HCT116 (cell line): Measurements from ENCODE around the gene SNED1. TPM values are rescaled to one million over a fixed set of nuclear protein-coding genes. Genes with fewer than 3 reads are reported as not detected.

Source experiments
- ATAC-seq: fragments of 200-7000 bp; cut with Tn5 transposase; 2 replicates; pipeline ENCODE4 v1.9.1; 2020; ENCODE audit warnings: mild to moderate bottlenecking, moderate library complexity
- BruUV-seq: library from RNA; stranded (reverse); fragments of 400-500 nt; replicated peaks from 2 replicates; lab custom pipeline; 2021; lab: Mats Ljungman, UMichigan
- CTCF ChIA-PET: fragments of 300-600 bp; sonication (Branson Sonifier 250); formaldehyde crosslinking; loops from one replicate; lab custom pipeline; 2021; ENCODE audit warnings: antibody characterized with exemption; lab: Charles Lee
- POLR2A ChIA-PET: fragments of 300-600, 350-600 bp; sonication (Branson Sonifier 250); formaldehyde crosslinking; loops from one replicate; lab custom pipeline; 2021; ENCODE audit warnings: antibody characterized with exemption; lab: Charles Lee
- RAD21 ChIA-PET, 2 experiments: fragments of 300-600 bp; sonication (Branson Sonifier 250); formaldehyde crosslinking; loops; one replicate each; lab custom pipeline; 2023; ENCODE audit warnings: low total read pairs in 2 of 2; ENCODE audit not compliant: uncharacterized antibody in 2 of 2, unreplicated experiment in 2 of 2, low non-redundant PET in 1 of 2; lab: Charles Lee
- DNase-seq: peaks from one replicate; pipeline ENCODE4 v3.0.0-alpha.2; 2010; ENCODE audit warnings: low read depth, low spot score
- H2AFZ ChIP-seq: fragments of 200-600 bp; shearing (Covaris generic), sonication (generic); 2 replicates; pipeline ENCODE4 v1.6.1; 2017; ENCODE audit warnings: low read depth, mixed run types, mixed read lengths, antibody characterized with exemption, low read length; ENCODE audit not compliant: poor library complexity, severe bottlenecking
- H3K27ac ChIP-seq: 2 replicates; pipeline ENCODE4 v1.5.1; 2012; ENCODE audit warnings: low read depth, low read length
- H3K27me3 ChIP-seq: fragments of 200-600 bp; sonication (generic); 2 replicates; pipeline ENCODE4 v1.6.1; 2016; ENCODE audit warnings: mixed run types, low read length, mixed read lengths; ENCODE audit not compliant: insufficient read depth
- H3K36me3 ChIP-seq, 2 experiments: fragments of 200-500 bp in 1 of 2; fragments of 200-600 bp in 1 of 2; sonication (Bioruptor generic) in 1 of 2; sonication (generic) in 1 of 2; 2 replicates each; pipeline versions ENCODE4 v1.5.1 to v1.6.1; 2014 to 2016; ENCODE audit warnings: low read length in 2 of 2, inconsistent platforms in 1 of 2, mixed read lengths in 1 of 2, mixed run types in 1 of 2; ENCODE audit not compliant: insufficient read depth in 2 of 2, control insufficient read depth in 1 of 2
- H3K4me1 ChIP-seq, 2 experiments: fragments of 200-600 bp in 1 of 2; sonication (generic) in 1 of 2; 2 replicates each; pipeline versions ENCODE4 v1.5.1 to v1.6.1; 2012 to 2017; ENCODE audit warnings: low read length in 2 of 2, inconsistent platforms in 1 of 2, mild to moderate bottlenecking in 1 of 2, mixed read lengths in 1 of 2, mixed run types in 1 of 2, moderate library complexity in 1 of 2; ENCODE audit not compliant: insufficient read depth in 2 of 2, control insufficient read depth in 1 of 2
- H3K4me2 ChIP-seq: fragments of 200-600 bp; sonication (generic); 2 replicates; pipeline ENCODE4 v1.6.1; 2017; ENCODE audit warnings: mixed run types, low read length, mixed read lengths
- H3K4me3 ChIP-seq, 2 experiments: fragments of 200-600 bp in 1 of 2; sonication (generic) in 1 of 2; replicated peaks in 1 of 2; 2 replicates each; pipeline ENCODE4 v1.5.1; 2011 to 2016; ENCODE audit warnings: low read length in 2 of 2, control low read depth in 1 of 2, low read depth in 1 of 2, mild to moderate bottlenecking in 1 of 2, mixed read lengths in 1 of 2, mixed run types in 1 of 2
- H3K79me2 ChIP-seq: fragments of 200-600 bp; sonication (generic); 2 replicates; pipeline ENCODE4 v1.6.1; 2017; ENCODE audit warnings: mild to moderate bottlenecking, mixed run types, low read length, moderate library complexity, mixed read lengths; ENCODE audit not compliant: insufficient read depth
- H3K9ac ChIP-seq: fragments of 200-600 bp; sonication (generic); 2 replicates; pipeline ENCODE4 v1.6.1; 2016; ENCODE audit warnings: low read length, mixed read lengths
- H3K9me2 ChIP-seq: fragments of 200-600 bp; sonication (generic), shearing (Covaris generic); 2 replicates; pipeline ENCODE4 v1.6.1; 2017; ENCODE audit warnings: mixed run types, mild to moderate bottlenecking, moderate library complexity; ENCODE audit not compliant: insufficient read depth
- H3K9me3 ChIP-seq, 2 experiments: fragments of 200-500 bp in 1 of 2; fragments of 200-600 bp in 1 of 2; sonication (Bioruptor generic) in 1 of 2; sonication (generic) in 1 of 2; 2 replicates each; pipeline ENCODE4 v1.6.1; 2014 to 2017; ENCODE audit warnings: low read length in 2 of 2, mixed read lengths in 2 of 2, inconsistent platforms in 1 of 2, low read depth in 1 of 2, mild to moderate bottlenecking in 1 of 2, mixed run types in 1 of 2, moderate library complexity in 1 of 2; ENCODE audit not compliant: control insufficient read depth in 1 of 2, insufficient read depth in 1 of 2
- H4K20me1 ChIP-seq: fragments of 200-600 bp; sonication (generic), shearing (Covaris generic); 2 replicates; pipeline ENCODE4 v1.6.1; 2017; ENCODE audit warnings: mixed run types, mild to moderate bottlenecking, moderate library complexity; ENCODE audit not compliant: insufficient read depth
- CBX3 ChIP-seq: IDR thresholded peaks from 2 replicates; pipeline ENCODE4 v1.6.1; 2012; ENCODE audit warnings: low read depth
- CEBPB ChIP-seq: IDR thresholded peaks from 2 replicates; pipeline ENCODE4 v1.6.1; 2012; ENCODE audit warnings: low read depth
- EGR1 ChIP-seq: IDR thresholded peaks from 2 replicates; pipeline ENCODE4 v1.6.1; 2012; ENCODE audit warnings: low read depth
- ELF1 ChIP-seq: IDR thresholded peaks from 2 replicates; pipeline ENCODE4 v1.6.1; 2012; ENCODE audit warnings: low read depth, borderline replicate concordance
- EZH2 ChIP-seq: fragments of 200-600 bp; sonication (generic); IDR thresholded peaks from 2 replicates; pipeline ENCODE4 v1.6.1; 2017; ENCODE audit warnings: antibody characterized with exemption, mixed run types
- EZH2phosphoT487 ChIP-seq: fragments of 200-600 bp; IDR thresholded peaks from 2 replicates; pipeline ENCODE4 v1.6.1; 2018; ENCODE audit warnings: antibody characterized with exemption, borderline replicate concordance
- FOSL1 ChIP-seq: IDR thresholded peaks from 2 replicates; pipeline ENCODE4 v1.6.1; 2012; ENCODE audit warnings: low read depth
- JUND ChIP-seq: IDR thresholded peaks from 2 replicates; pipeline ENCODE4 v1.6.1; 2012
- POLR2AphosphoS5 ChIP-seq: IDR thresholded peaks from 2 replicates; pipeline ENCODE4 v1.6.1; 2011; ENCODE audit warnings: mild to moderate bottlenecking, low read depth, low read length, moderate library complexity
- RAD21 ChIP-seq: IDR thresholded peaks from 2 replicates; pipeline ENCODE4 v1.6.1; 2012; ENCODE audit warnings: low read depth, mild to moderate bottlenecking
- SIN3A ChIP-seq: IDR thresholded peaks from 2 replicates; pipeline ENCODE4 v1.6.1; 2012; ENCODE audit warnings: low read depth
- SRF ChIP-seq: IDR thresholded peaks from 2 replicates; pipeline ENCODE4 v1.6.1; 2012; ENCODE audit warnings: low read depth
- TCF7L2 ChIP-seq: IDR thresholded peaks from 2 replicates; pipeline ENCODE4 v1.7.0; 2011; ENCODE audit warnings: borderline replicate concordance, inconsistent platforms; ENCODE audit not compliant: insufficient read depth, insufficient read length; ENCODE audit errors: extremely low read depth
- YY1 ChIP-seq: IDR thresholded peaks from 2 replicates; pipeline ENCODE4 v1.6.1; 2011; ENCODE audit warnings: low read length, low read depth, moderate library complexity, mild to moderate bottlenecking; ENCODE audit not compliant: insufficient replicate concordance; ENCODE audit errors: extremely low read depth
- ZFX ChIP-seq: fragments of 450-650 bp; IDR thresholded peaks from 2 replicates; pipeline ENCODE4 v1.6.1; 2017
- intact Hi-C: fragments of 100-400 bp; cut with micrococcal nuclease; formaldehyde crosslinking; loops from 2 replicates; pipeline ENCODE4 v1.10.0; 2022
- total RNA-seq: library from RNA; stranded (reverse); gene quantifications from one replicate; pipeline ENCODE4 v1.2.1, GENCODE V29; 2021; ENCODE audit not compliant: unreplicated experiment
- TF ChIP-seq, protein P1 (sequence below): IDR thresholded peaks from 2 replicates; pipeline ENCODE4 v1.6.1; 2011; ENCODE audit warnings: mild to moderate bottlenecking, low read length, moderate library complexity; ENCODE audit not compliant: insufficient replicate concordance; ENCODE audit errors: extremely low read depth
- TF ChIP-seq, protein P2 (sequence below): IDR thresholded peaks from 2 replicates; pipeline ENCODE4 v1.6.1; 2012; ENCODE audit warnings: low read depth
- TF ChIP-seq, protein P3 (sequence below), 3 experiments: fragments of 200-600 bp in 1 of 3; sonication (generic) in 1 of 3; IDR thresholded peaks in 2 of 3; conservative IDR thresholded peaks in 1 of 3; 2 replicates each; pipeline ENCODE4 v1.5.1; 2012 to 2017; ENCODE audit warnings: low read depth in 2 of 3, low read length in 2 of 3, antibody characterized with exemption in 1 of 3, borderline replicate concordance in 1 of 3, control low read depth in 1 of 3, mild to moderate bottlenecking in 1 of 3, mixed read lengths in 1 of 3, mixed run types in 1 of 3, moderate library complexity in 1 of 3; ENCODE audit not compliant: insufficient read depth in 1 of 3
- TF ChIP-seq, protein P4 (sequence below): IDR thresholded peaks from 2 replicates; pipeline ENCODE4 v1.6.1; 2012
- TF ChIP-seq, protein P5 (sequence below): IDR thresholded peaks from 2 replicates; pipeline ENCODE4 v1.6.1; 2012

SNED1 gene
- total RNA-seq, 1 experiment from 2014 or later, result 9.6 TPM

DNA sequence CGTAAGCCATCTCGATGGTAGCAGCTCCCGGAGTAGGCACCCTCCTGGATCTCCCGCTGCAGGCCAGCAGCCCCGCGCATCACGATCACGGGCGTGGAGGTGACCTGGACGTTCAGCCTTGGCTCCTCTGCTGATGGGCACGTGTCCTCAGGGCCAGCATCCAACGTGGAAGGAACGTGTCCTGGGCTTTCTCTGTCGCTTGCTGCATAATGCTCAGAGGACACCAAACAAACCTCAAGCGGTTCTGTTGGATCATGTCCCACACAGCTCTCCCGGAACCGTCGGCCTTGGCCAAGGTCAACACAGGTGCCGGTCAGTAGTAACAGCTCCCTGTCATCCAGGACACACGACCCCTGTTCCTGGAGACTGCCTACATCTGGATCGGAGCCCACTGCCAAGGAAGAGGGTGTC is 127.8 kb downstream of the SNED1 start:
- no TSS peak for BruUV-seq
- no peak overlapping the region for H3K4me2 ChIP-seq
- no peak for DNase-seq
- no peak overlapping the region for H3K27ac ChIP-seq
- H3K4me1 ChIP-seq, result peaks cover 0 to 6% of the 10 kb centered on the region in 2 experiments; a peak in 1 of 4 replicates
- CTCF ChIA-PET, result no interaction called here
- RAD21 ChIA-PET, result no interaction called here
- H3K9me2 ChIP-seq, result no peaks in the 10 kb centered on the region
- H3K79me2 ChIP-seq, result no peaks in the 10 kb centered on the region
- no peaks in the 10 kb centered on the region; a peak in 1 of 4 replicates for H3K36me3 ChIP-seq
- H3K4me3 ChIP-seq, result no peak overlapping the region
- H2AFZ ChIP-seq, result no peak overlapping the region
- H3K9ac ChIP-seq, result no peak overlapping the region
- TF ChIP-seq EZH2phosphoT487 (no peak), FOSL1 (no peak), ZFX (no peak), SRF (no peak), CBX3 (no peak), YY1 (no peak), RAD21 (no peak), JUND (no peak), ELF1 (no peak), TCF7L2 (no peak), POLR2AphosphoS5 (no peak), SIN3A (no peak), CEBPB (no peak), EGR1 (no peak), EZH2 (no peak)
- TF ChIP-seq, protein P1, sequence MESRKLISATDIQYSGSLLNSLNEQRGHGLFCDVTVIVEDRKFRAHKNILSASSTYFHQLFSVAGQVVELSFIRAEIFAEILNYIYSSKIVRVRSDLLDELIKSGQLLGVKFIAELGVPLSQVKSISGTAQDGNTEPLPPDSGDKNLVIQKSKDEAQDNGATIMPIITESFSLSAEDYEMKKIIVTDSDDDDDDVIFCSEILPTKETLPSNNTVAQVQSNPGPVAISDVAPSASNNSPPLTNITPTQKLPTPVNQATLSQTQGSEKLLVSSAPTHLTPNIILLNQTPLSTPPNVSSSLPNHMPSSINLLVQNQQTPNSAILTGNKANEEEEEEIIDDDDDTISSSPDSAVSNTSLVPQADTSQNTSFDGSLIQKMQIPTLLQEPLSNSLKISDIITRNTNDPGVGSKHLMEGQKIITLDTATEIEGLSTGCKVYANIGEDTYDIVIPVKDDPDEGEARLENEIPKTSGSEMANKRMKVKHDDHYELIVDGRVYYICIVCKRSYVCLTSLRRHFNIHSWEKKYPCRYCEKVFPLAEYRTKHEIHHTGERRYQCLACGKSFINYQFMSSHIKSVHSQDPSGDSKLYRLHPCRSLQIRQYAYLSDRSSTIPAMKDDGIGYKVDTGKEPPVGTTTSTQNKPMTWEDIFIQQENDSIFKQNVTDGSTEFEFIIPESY, result no peak
- TF ChIP-seq, protein P2, sequence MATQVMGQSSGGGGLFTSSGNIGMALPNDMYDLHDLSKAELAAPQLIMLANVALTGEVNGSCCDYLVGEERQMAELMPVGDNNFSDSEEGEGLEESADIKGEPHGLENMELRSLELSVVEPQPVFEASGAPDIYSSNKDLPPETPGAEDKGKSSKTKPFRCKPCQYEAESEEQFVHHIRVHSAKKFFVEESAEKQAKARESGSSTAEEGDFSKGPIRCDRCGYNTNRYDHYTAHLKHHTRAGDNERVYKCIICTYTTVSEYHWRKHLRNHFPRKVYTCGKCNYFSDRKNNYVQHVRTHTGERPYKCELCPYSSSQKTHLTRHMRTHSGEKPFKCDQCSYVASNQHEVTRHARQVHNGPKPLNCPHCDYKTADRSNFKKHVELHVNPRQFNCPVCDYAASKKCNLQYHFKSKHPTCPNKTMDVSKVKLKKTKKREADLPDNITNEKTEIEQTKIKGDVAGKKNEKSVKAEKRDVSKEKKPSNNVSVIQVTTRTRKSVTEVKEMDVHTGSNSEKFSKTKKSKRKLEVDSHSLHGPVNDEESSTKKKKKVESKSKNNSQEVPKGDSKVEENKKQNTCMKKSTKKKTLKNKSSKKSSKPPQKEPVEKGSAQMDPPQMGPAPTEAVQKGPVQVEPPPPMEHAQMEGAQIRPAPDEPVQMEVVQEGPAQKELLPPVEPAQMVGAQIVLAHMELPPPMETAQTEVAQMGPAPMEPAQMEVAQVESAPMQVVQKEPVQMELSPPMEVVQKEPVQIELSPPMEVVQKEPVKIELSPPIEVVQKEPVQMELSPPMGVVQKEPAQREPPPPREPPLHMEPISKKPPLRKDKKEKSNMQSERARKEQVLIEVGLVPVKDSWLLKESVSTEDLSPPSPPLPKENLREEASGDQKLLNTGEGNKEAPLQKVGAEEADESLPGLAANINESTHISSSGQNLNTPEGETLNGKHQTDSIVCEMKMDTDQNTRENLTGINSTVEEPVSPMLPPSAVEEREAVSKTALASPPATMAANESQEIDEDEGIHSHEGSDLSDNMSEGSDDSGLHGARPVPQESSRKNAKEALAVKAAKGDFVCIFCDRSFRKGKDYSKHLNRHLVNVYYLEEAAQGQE, result no peak
- TF ChIP-seq, protein P3, sequence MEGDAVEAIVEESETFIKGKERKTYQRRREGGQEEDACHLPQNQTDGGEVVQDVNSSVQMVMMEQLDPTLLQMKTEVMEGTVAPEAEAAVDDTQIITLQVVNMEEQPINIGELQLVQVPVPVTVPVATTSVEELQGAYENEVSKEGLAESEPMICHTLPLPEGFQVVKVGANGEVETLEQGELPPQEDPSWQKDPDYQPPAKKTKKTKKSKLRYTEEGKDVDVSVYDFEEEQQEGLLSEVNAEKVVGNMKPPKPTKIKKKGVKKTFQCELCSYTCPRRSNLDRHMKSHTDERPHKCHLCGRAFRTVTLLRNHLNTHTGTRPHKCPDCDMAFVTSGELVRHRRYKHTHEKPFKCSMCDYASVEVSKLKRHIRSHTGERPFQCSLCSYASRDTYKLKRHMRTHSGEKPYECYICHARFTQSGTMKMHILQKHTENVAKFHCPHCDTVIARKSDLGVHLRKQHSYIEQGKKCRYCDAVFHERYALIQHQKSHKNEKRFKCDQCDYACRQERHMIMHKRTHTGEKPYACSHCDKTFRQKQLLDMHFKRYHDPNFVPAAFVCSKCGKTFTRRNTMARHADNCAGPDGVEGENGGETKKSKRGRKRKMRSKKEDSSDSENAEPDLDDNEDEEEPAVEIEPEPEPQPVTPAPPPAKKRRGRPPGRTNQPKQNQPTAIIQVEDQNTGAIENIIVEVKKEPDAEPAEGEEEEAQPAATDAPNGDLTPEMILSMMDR (IDR thresholded peaks at IDR 0.05 in 2 of 3, conservative IDR thresholded peaks at IDR 0.05 in 1 of 3; ENCODE audit: borderline replicate concordance in 1 of 3, insufficient read depth in 1 of 3, low read depth in 2 of 3, low read length in 2 of 3), result no peak
- TF ChIP-seq, protein P4, sequence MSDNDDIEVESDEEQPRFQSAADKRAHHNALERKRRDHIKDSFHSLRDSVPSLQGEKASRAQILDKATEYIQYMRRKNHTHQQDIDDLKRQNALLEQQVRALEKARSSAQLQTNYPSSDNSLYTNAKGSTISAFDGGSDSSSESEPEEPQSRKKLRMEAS, result no peak
- TF ChIP-seq, protein P5, sequence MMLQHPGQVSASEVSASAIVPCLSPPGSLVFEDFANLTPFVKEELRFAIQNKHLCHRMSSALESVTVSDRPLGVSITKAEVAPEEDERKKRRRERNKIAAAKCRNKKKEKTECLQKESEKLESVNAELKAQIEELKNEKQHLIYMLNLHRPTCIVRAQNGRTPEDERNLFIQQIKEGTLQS, result no peak
- POLR2A ChIA-PET, result no interaction called here
- intact Hi-C loops, result no loop called here
- no peak for ATAC-seq
- no peaks in the 10 kb centered on the region for H4K20me1 ChIP-seq
- H3K27me3 ChIP-seq, result no peaks in the 10 kb centered on the region
- H3K9me3 ChIP-seq, result no peaks in the 10 kb centered on the region
